ENCODE data around the gene TMEM204.

GRCh38 chr16:1520461-1520860 is 13.0 kb upstream of the TMEM204 start:
- TF ChIP-seq CTCF (IDR thresholded peaks at IDR 0.05) = no peak
- TF ChIP-seq POLR2A (IDR thresholded peaks at IDR 0.05) = no peak
- no peak for TF ChIP-seq POLR2AphosphoS5 (IDR thresholded peaks at IDR 0.05)
- TF ChIP-seq EP300 (IDR thresholded peaks at IDR 0.05) = no peak

All from suprapubic skin (tissue), 4 donors.